ENCODE measurements around the gene PUSL1. TPM values are rescaled to one million over a fixed set of nuclear protein-coding genes. Genes with fewer than 3 reads are reported as not detected.

PUSL1 gene
- total and polyA plus RNA-seq, 2 of the 13 experiments (the other 11 are each of a cell fraction or from before 2014, with no cell fraction given) = 8.3 to 22.2 TPM

- peak; percentile 54; the same call in 1 of the 2 replicates for TF ChIP-seq ZNF264 (CRISPR knock-in tag; IDR thresholded peaks at IDR 0.05)
- peak; percentile 27; the same call in 1 of the 2 replicates for TF ChIP-seq ZC3H13 (CRISPR knock-in tag; IDR thresholded peaks at IDR 0.05)
- TF ChIP-seq ZNF678 (CRISPR knock-in tag; IDR thresholded peaks at IDR 0.05) = no peak
- peak; percentile 97 for TF ChIP-seq SAP130 (CRISPR knock-in tag; IDR thresholded peaks at IDR 0.05; ENCODE audit: low read depth)
- TF ChIP-seq ZNF740 (CRISPR knock-in tag; IDR thresholded peaks at IDR 0.05) = peak; percentile 86; the same call in 1 of the 2 replicates
- TF ChIP-seq SMAD3 (CRISPR knock-in tag; IDR thresholded peaks at IDR 0.05) = no peak
- peak in 1 of 2 experiments; percentile 60; a peak in 1 of 4 replicates for TF ChIP-seq ATF4 (CRISPR knock-in tag; IDR thresholded peaks at IDR 0.05)
- no peak for TF ChIP-seq USF2 (IDR thresholded peaks at IDR 0.05; ENCODE audit: low read depth, low read length)
- TF ChIP-seq USF2 (CRISPR knock-in tag; IDR thresholded peaks at IDR 0.05; ENCODE audit: borderline replicate concordance) = 0 out of 2 replicates have a peak, but pooled peaks have one; percentile 15
- peak; percentile 61 for TF ChIP-seq MED1 (CRISPR knock-in tag; IDR thresholded peaks at IDR 0.05)
- TF ChIP-seq ZNF773 (CRISPR knock-in tag; IDR thresholded peaks at IDR 0.05; ENCODE audit: borderline replicate concordance) = 0 out of 2 replicates have a peak, but pooled peaks have one; percentile 36
- TF ChIP-seq MIXL1 (CRISPR knock-in tag; IDR thresholded peaks at IDR 0.05) = no peak
- TF ChIP-seq MEIS1 (CRISPR knock-in tag; IDR thresholded peaks at IDR 0.05; ENCODE audit: borderline replicate concordance) = peak; percentile 61; the same call in 1 of the 2 replicates
- peak; percentile 59; the same call in 1 of the 2 replicates for TF ChIP-seq E2F2 (CRISPR knock-in tag; IDR thresholded peaks at IDR 0.05; ENCODE audit: borderline replicate concordance)
- TF ChIP-seq HBP1 (CRISPR knock-in tag; IDR thresholded peaks at IDR 0.05; ENCODE audit: low read depth) = peak; percentile 57
- no peak; the same call in 1 of the 2 replicates for TF ChIP-seq STAG1 (CRISPR knock-in tag; IDR thresholded peaks at IDR 0.05)
- peak; percentile 83 for TF ChIP-seq PHF8 (CRISPR knock-in tag; IDR thresholded peaks at IDR 0.05)
- 0 out of 2 replicates have a peak, but pooled peaks have one; percentile 6 for TF ChIP-seq ZMYM3 (CRISPR knock-in tag; IDR thresholded peaks at IDR 0.05)
- no peak for TF ChIP-seq HDAC6 (IDR thresholded peaks at IDR 0.05; ENCODE audit: low read depth, low read length)
- no peak for TF ChIP-seq LCORL (IDR thresholded peaks at IDR 0.05)
- TF ChIP-seq LCORL (CRISPR knock-in tag; IDR thresholded peaks at IDR 0.05) = peak; percentile 55; the same call in 1 of the 2 replicates
- TF ChIP-seq AGO2 (optimal IDR thresholded peaks at IDR 0.05; ENCODE audit: low read depth, low read length) = peak; percentile 11
- 0 out of 2 replicates have a peak, but pooled peaks have one; percentile 24 for TF ChIP-seq NR1H2 (CRISPR knock-in tag; IDR thresholded peaks at IDR 0.05; ENCODE audit: borderline replicate concordance, low read depth)
- TF ChIP-seq GABPA (IDR thresholded peaks at IDR 0.05; ENCODE audit: low read depth, low read length) = no peak
- TF ChIP-seq GABPA (CRISPR knock-in tag; IDR thresholded peaks at IDR 0.05; ENCODE audit: low read depth) = peak; percentile 55
Measured at GRCh38 chr1:1307923-1308755, at the start of gene PUSL1, which contains the start of gene ACAP3 (continued).

All from HepG2 (cell line).